Gastroesophageal sphincter (tissue), 4 donors: ENCODE measurements around the gene ZBTB47. TPM values are rescaled to one million over a fixed set of nuclear protein-coding genes. Genes with fewer than 3 reads are reported as not detected.

ENCODE experiments used
- ATAC-seq: fragments of 150-250 bp; one replicate; pipeline ENCODE4 v1.9.1; 2016; ENCODE audit warnings: mild to moderate bottlenecking, moderate library complexity
- H3K27ac ChIP-seq, 4 donors: fragments of 200-600 bp; sonication (generic) in 3 of 4; 1 replicate in 3 of 4; 2 replicates in 1 of 4; pipeline ENCODE4 v1.5.1; 2016 to 2019
- H3K27me3 ChIP-seq: fragments of 200-600 bp; sonication (generic); one replicate; pipeline ENCODE4 v1.5.1; 2019
- H3K36me3 ChIP-seq, 2 donors: fragments of 200-600 bp; sonication (generic); one replicate each; pipeline ENCODE4 v1.5.1; 2019; ENCODE audit warnings: control low read depth in 1 of 2
- H3K4me1 ChIP-seq, 3 donors: fragments of 200-600 bp; sonication (generic); 1 replicate in 2 of 3; 2 replicates in 1 of 3; pipeline ENCODE4 v1.5.1; 2016 to 2019; ENCODE audit warnings: control low read depth in 2 of 3
- H3K4me3 ChIP-seq, 2 donors: fragments of 200-600 bp; sonication (generic); one replicate each; pipeline ENCODE4 v1.5.1; 2019; ENCODE audit warnings: mild to moderate bottlenecking in 1 of 2, moderate library complexity in 1 of 2
- H3K9me3 ChIP-seq, 3 donors: fragments of 200-600 bp; sonication (generic); one replicate each; pipeline ENCODE4 v1.5.1; 2017 to 2019; ENCODE audit warnings: control low read depth in 2 of 3
- CTCF ChIP-seq, 4 experiments: fragments of 200-600 bp in 2 of 4; fragments of 450-650 bp in 2 of 4; sonication (generic) in 1 of 4; IDR thresholded peaks; one replicate each; pipeline ENCODE4 v1.5.1; 2017 to 2019; ENCODE audit warnings: antibody characterized with exemption in 4 of 4, mild to moderate bottlenecking in 2 of 4, moderate library complexity in 2 of 4
- EP300 ChIP-seq: sonication (generic); formaldehyde crosslinking; IDR thresholded peaks from one replicate; pipeline ENCODE4 v1.6.1; 2017; ENCODE audit warnings: antibody characterized with exemption, mild to moderate bottlenecking
- POLR2A ChIP-seq, 2 donors: fragments of 450-650 bp; IDR thresholded peaks; one replicate each; pipeline ENCODE4 v1.6.1; 2017; ENCODE audit warnings: antibody characterized with exemption in 2 of 2, mild to moderate bottlenecking in 2 of 2, moderate library complexity in 1 of 2
- POLR2AphosphoS5 ChIP-seq: sonication (generic); formaldehyde crosslinking; IDR thresholded peaks from one replicate; pipeline ENCODE4 v1.6.1; 2017; ENCODE audit warnings: antibody characterized with exemption
- WGBS, 2 donors: methylation state at CpG; one replicate each; pipeline ENCODE4 v1.1.5; 2018; ENCODE audit warnings: low coverage in 1 of 2; 5-methylcytosine and 5-hydroxymethylcytosine counted together
- total RNA-seq, 4 donors: library from RNA; depleted of rRNA; stranded (reverse); fragments of >200 nt; gene quantifications; one replicate each; pipeline ENCODE4 v1.1.0, GENCODE V29; 2016

Gene ZBTB47
- total RNA-seq, 4 donors from 2014 or later = 86.8 to 152 (median 110) TPM

- ATAC-seq = no peak
- Histone ChIP-seq H3K4me3 (peak overlapping the region in 1 of 2 donors; percentile 92), H3K36me3 (peaks cover 0 to 26% of the 10 kb centered on the region in 2 donors), H3K27ac (peak overlapping the region in 3 of 4 donors; percentile 93 to 97 (median 96)), H3K9me3 (no peaks in the 10 kb centered on the region), H3K4me1 (peaks cover 7 to 74% (median 38%) of the 10 kb centered on the region in 3 donors), H3K27me3 (no peaks in the 10 kb centered on the region)
- TF ChIP-seq EP300 = no peak
- TF ChIP-seq POLR2AphosphoS5 = no peak
- no peak for TF ChIP-seq POLR2A (IDR thresholded peaks at IDR 0.05)
- no peak for TF ChIP-seq CTCF (IDR thresholded peaks at IDR 0.05)
- WGBS, 2 donors = no CpG with 5 or more reads among the region's 1 CpG
Measured at GRCh38 chr3:42652251-42652610, 1.3 kb upstream of the ZBTB47 start.

- WGBS, 2 donors = 20% methylated on average over 1 of the region's 7 CpGs; no CpG with 5 or more reads in 1 of the 2 donors
Measured at GRCh38 chr3:42652611-42653302, 740 bp upstream of the ZBTB47 start.

GRCh38 chr3:42653303-42653559 lies 266 bp upstream of the ZBTB47 start:
- H3K36me3 ChIP-seq = peaks cover 0 to 20% of the 10 kb centered on the region in 2 donors
- TF ChIP-seq POLR2AphosphoS5 (no peak), CTCF (IDR thresholded peaks at IDR 0.05) (no peak), POLR2A (IDR thresholded peaks at IDR 0.05) (no peak), EP300 (no peak)
- no peaks in the 10 kb centered on the region for H3K27me3 ChIP-seq
- peaks cover 7 to 74% (median 40%) of the 10 kb centered on the region in 3 donors for H3K4me1 ChIP-seq
- peak overlapping the region; percentile 77 to 97 (median 94) for H3K27ac ChIP-seq
- ATAC-seq = no peak
- peak overlapping the region; percentile 92 to 95 for H3K4me3 ChIP-seq
- 60% methylated on average over 1 of the region's 3 CpGs; no CpG with 5 or more reads in 1 of the 2 donors for WGBS, 2 donors
- no peaks in the 10 kb centered on the region for H3K9me3 ChIP-seq

More at GRCh38 chr3:42652611-42653302, 740 bp upstream of the ZBTB47 start:
- no peaks in the 10 kb centered on the region for H3K9me3 ChIP-seq
- peaks cover 0 to 21% of the 10 kb centered on the region in 2 donors for H3K36me3 ChIP-seq
- no peaks in the 10 kb centered on the region for H3K27me3 ChIP-seq
- TF ChIP-seq POLR2AphosphoS5 (peak; percentile 83), EP300 (no peak), CTCF (IDR thresholded peaks at IDR 0.05) (no peak), POLR2A (IDR thresholded peaks at IDR 0.05) (peak; percentile 64 to 65)
- H3K4me1 ChIP-seq = peaks cover 7 to 74% (median 38%) of the 10 kb centered on the region in 3 donors
- H3K27ac ChIP-seq = peak overlapping the region; percentile 77 to 97 (median 94)
- peak overlapping the region; percentile 92 to 95 for H3K4me3 ChIP-seq
- ATAC-seq = peak; percentile 51

- Histone ChIP-seq H3K27ac (peak overlapping the region; percentile 93 to 97 (median 96)), H3K4me3 (peak overlapping the region; percentile 92 to 95), H3K27me3 (no peaks in the 10 kb centered on the region), H3K36me3 (peaks cover 0 to 22% of the 10 kb centered on the region in 2 donors), H3K9me3 (no peaks in the 10 kb centered on the region), H3K4me1 (peaks cover 7 to 88% (median 43%) of the 10 kb centered on the region in 3 donors)
- peak; percentile 6 to 62 for TF ChIP-seq POLR2A (IDR thresholded peaks at IDR 0.05)
- TF ChIP-seq EP300 = no peak
- TF ChIP-seq CTCF (IDR thresholded peaks at IDR 0.05) = peak in 2 of 4 experiments; percentile 5 to 44
- TF ChIP-seq POLR2AphosphoS5 = peak; percentile 39
- no CpG with 5 or more reads among the region's 94 CpGs for WGBS, 2 donors
- ATAC-seq = peak; percentile 83
Measured at GRCh38 chr3:42654331-42655201, 1.1 kb downstream of the ZBTB47 start.
